Bronchial epithelial cell (primary cell): ENCODE measurements around the gene TNC. TPM values are rescaled to one million over a fixed set of nuclear protein-coding genes. Genes with fewer than 3 reads are reported as not detected.
A peak's percentile ranks its signal among the peaks of the same experiment; 100 is the strongest.

ENCODE experiments used
- DNase-seq: peaks from one replicate; pipeline ENCODE4 v3.0.0-alpha.2; 2010; ENCODE audit warnings: low read depth
- FAIRE-seq: peaks from 2 replicates; lab custom pipeline; 2011; peaks lifted over from hg19 to GRCh38; lab: Jason Lieb, UNC
- H3K27me3 ChIP-seq: 2 replicates; pipeline ENCODE4 v1.5.1; 2011; ENCODE audit warnings: low read length; ENCODE audit not compliant: control insufficient read depth, insufficient read depth
- H3K36me3 ChIP-seq: 2 replicates; pipeline ENCODE4 v1.5.1; 2011; ENCODE audit warnings: low read length; ENCODE audit not compliant: control insufficient read depth, insufficient read depth
- H3K4me3 ChIP-seq: 2 replicates; pipeline ENCODE4 v1.5.1; 2011; ENCODE audit warnings: mild to moderate bottlenecking, low read depth, low read length, control low read depth
- total RNA-seq: library from RNA; depleted of rRNA; stranded (reverse); fragments of >200 nt; gene quantifications from 2 replicates; pipeline ENCODE4 v1.2.1, GENCODE V29; 2014
- TF ChIP-seq, protein P1 (sequence below): IDR thresholded peaks from 2 replicates; pipeline ENCODE4 v1.5.1; 2011; ENCODE audit warnings: mild to moderate bottlenecking, moderate library complexity, low read length, control low read depth, inconsistent platforms; ENCODE audit not compliant: insufficient read depth, severe bottlenecking

The TNC gene
- total RNA-seq, 1 donor from 2014 or later = 124 TPM

DNA sequence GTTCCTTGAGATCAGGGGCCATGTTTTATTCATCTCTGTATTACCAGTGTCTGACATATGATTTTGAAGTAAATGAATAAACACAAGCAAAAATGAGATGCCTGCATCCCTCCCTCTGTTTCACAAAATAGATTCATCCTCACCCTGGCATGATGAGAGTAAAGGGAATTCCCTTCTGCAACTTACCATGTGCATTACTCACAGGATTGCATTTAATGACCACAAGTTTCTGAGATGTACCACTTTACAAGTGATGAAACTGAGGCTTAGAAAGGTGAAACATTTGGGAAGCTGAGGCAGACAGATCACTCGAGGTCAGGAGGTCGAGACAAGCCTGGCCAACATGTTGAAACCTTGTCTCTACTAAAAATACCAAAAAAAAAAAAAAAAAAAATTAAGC, 113.4 kb downstream of the TNC start:
- FAIRE-seq (no peak), DNase-seq (no peak)
- H3K4me3 ChIP-seq = no peak overlapping the region
- TF ChIP-seq, protein P1, sequence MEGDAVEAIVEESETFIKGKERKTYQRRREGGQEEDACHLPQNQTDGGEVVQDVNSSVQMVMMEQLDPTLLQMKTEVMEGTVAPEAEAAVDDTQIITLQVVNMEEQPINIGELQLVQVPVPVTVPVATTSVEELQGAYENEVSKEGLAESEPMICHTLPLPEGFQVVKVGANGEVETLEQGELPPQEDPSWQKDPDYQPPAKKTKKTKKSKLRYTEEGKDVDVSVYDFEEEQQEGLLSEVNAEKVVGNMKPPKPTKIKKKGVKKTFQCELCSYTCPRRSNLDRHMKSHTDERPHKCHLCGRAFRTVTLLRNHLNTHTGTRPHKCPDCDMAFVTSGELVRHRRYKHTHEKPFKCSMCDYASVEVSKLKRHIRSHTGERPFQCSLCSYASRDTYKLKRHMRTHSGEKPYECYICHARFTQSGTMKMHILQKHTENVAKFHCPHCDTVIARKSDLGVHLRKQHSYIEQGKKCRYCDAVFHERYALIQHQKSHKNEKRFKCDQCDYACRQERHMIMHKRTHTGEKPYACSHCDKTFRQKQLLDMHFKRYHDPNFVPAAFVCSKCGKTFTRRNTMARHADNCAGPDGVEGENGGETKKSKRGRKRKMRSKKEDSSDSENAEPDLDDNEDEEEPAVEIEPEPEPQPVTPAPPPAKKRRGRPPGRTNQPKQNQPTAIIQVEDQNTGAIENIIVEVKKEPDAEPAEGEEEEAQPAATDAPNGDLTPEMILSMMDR = no peak
- peaks cover 9% of the 10 kb centered on the region for H3K27me3 ChIP-seq
- H3K36me3 ChIP-seq = no peaks in the 10 kb centered on the region

DNA sequence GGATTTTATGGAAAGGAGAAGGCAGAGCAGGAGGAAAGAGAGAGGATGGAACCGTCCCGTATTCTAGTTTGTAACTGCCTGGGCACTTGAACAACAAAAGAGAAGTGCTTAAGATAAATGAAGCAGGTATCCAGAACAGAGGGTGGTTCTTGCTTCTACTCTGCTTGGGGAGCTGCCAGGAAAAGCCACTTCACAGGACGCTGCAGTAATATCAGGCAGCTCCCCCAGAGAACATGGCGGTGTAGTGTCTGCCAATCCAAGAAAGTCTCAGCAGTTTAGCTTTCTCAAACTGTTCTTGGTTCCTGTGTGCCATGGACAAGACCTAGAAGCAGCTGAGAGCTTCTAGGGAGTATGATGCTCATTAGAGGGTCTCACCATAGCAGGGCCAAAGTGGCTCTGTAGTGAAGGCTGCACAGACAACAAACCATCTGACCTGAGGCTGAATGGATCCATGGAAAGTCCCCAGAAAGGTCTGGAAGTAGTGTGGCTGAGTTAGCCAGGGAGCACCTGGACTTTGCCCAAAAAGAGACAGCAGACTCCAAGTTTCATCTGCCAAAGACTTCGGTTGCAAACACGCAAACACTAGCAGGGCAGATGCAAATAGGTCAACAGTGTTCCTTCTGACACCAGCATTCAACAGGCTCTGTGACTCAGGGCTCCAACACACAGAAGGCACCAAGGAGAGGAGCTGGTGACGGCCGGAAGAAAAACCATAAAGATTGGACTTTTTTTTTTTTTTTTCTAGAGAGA, 115.4 kb downstream of the TNC start:
- Histone ChIP-seq H3K36me3 (no peaks in the 10 kb centered on the region), H3K27me3 (peaks cover 9% of the 10 kb centered on the region), H3K4me3 (no peak overlapping the region)
- DNase-seq (no peak), FAIRE-seq (no peak)
- TF ChIP-seq, protein P1 = no peak

DNA sequence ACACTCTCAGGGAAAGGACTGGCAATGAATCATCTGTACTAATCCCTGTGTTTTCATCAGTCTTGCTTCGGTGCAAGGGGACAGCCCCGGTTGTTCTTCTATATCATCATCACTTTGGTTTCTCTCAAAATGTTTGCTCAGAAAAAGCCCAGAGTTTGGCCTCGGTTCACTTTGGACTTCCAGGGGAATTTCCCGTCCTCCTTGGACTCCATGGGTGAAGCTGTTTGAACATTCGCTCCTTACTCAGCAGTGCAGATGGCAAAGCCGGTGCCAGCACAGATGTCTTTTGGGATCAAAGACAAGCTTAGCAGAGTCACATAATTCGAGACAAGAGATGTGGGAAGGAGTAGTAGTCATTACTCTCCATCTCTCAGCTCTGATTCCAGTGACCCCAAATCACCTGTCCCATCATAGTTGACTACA, 117.7 kb downstream of the TNC start:
- FAIRE-seq = peak; percentile 68
- peak; percentile 31 for DNase-seq

DNA sequence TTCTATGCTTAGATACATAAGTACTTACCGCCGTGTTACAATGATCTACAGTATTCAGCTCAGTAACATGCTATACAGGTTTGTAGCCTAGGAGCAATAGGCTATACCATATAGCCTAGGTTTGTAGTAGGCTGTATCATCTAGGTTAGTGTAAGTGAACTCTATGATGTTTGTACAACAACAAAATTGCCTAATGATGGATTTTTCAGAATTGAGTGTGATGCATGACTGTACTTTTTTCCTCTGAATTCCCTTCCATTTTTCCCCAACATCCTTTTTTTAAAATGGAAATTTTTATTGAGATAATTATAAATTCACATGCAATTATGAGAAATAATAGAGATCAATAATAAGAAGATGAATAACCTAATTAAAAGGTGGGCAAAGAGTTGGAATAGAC, 119.6 kb downstream of the TNC start:
- FAIRE-seq (no peak), DNase-seq (no peak)
- Histone ChIP-seq H3K36me3 (no peaks in the 10 kb centered on the region), H3K4me3 (no peak overlapping the region), H3K27me3 (peaks cover 14% of the 10 kb centered on the region)
- TF ChIP-seq, protein P1 = no peak

More for the DNA sequence above, 117.7 kb downstream of the TNC start:
- TF ChIP-seq, protein P1 = no peak
- Histone ChIP-seq H3K4me3 (no peak overlapping the region), H3K36me3 (no peaks in the 10 kb centered on the region), H3K27me3 (peaks cover 12% of the 10 kb centered on the region)

DNA sequence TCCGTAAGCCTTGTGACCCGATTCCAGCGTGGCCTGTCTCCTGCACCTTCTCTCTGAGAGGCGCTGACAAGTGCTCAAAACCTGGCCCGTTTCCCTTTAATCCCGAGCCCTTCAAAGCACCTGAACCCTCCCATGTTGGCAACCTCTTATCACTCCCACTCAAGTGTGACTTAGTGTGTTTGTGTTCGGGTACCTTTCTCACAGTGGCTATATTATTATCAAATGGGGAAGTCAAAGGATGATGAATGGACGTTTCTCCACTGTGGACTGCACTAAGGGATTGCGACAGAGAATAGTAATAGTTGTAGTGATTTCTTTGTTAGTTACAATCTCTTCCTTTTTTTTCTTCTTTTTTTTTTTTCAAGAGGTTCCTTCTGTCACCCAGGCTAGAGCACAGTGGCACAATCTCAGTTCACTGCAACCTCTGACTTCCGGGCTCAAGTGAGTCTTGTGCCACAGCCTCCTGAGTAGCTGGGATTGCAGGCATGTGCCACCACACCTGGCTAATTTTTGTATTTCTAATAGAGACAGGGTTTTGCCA, 122.2 kb downstream of the TNC start:
- no peak for DNase-seq
- Histone ChIP-seq H3K4me3 (no peak overlapping the region), H3K36me3 (no peaks in the 10 kb centered on the region), H3K27me3 (peaks cover 17% of the 10 kb centered on the region)
- TF ChIP-seq, protein P1 = no peak
- FAIRE-seq = no peak
